GM18505 (cell line): Measurements from ENCODE around the gene CZIB.

Experiments
- ATAC-seq: cut with Tn5 transposase; IDR thresholded peaks from one replicate; pipeline ENCODE4 v1.9.1; 2021; ENCODE audit not compliant: unreplicated experiment
- POLR2A ChIP-seq: IDR thresholded peaks from 4 replicates; pipeline ENCODE4 v1.6.1; 2011; ENCODE audit warnings: borderline replicate concordance; ENCODE audit not compliant: insufficient read depth, insufficient read length; ENCODE audit errors: extremely low read depth

The CZIB gene

GRCh38 chr1:53166912-53167311, 53.5 kb downstream of the CZIB start:
- no peak for TF ChIP-seq POLR2A
- no peak for ATAC-seq

GRCh38 chr1:53166366-53166765, 54.1 kb downstream of the CZIB start:
- no peak for ATAC-seq
- no peak for TF ChIP-seq POLR2A

GRCh38 chr1:53165408-53165961, 54.9 kb downstream of the CZIB start:
- no peak for ATAC-seq
- TF ChIP-seq POLR2A, result no peak
